PFSK-1 (cell line): ENCODE measurements around the gene SRP9.

Experiments
- FOXP2 ChIP-seq: optimal IDR thresholded peaks from 2 replicates; pipeline ENCODE3; 2011; ENCODE audit warnings: borderline replicate concordance, control low read depth, inconsistent platforms; ENCODE audit not compliant: insufficient read depth; ENCODE audit errors: extremely low read length, extremely low read depth
- POLR2AphosphoS5 ChIP-seq: IDR thresholded peaks from 2 replicates; pipeline ENCODE4 v1.6.1; 2012; ENCODE audit warnings: low read depth, mild to moderate bottlenecking, control low read depth, low read length, moderate library complexity
- REST ChIP-seq, 2 experiments: IDR thresholded peaks; 2 replicates each; pipeline versions ENCODE4 v1.6.1 to v1.8.0; 2011 to 2012; ENCODE audit warnings: low read depth in 2 of 2, low read length in 2 of 2, control low read depth in 1 of 2, inconsistent platforms in 1 of 2, mild to moderate bottlenecking in 1 of 2, moderate library complexity in 1 of 2; ENCODE audit not compliant: insufficient read depth in 1 of 2
- SIN3A ChIP-seq: IDR thresholded peaks from 2 replicates; pipeline ENCODE4 v1.6.1; 2012; ENCODE audit warnings: mild to moderate bottlenecking, low read length, moderate library complexity, borderline replicate concordance; ENCODE audit not compliant: insufficient read depth
- TAF1 ChIP-seq: IDR thresholded peaks from 2 replicates; pipeline ENCODE4 v1.6.1; 2012; ENCODE audit warnings: low read length, control low read depth, borderline replicate concordance; ENCODE audit not compliant: insufficient read depth

- TF ChIP-seq SIN3A (no peak), TAF1 (no peak), POLR2AphosphoS5 (no peak), REST (IDR thresholded peaks at IDR 0.05; ENCODE audit: insufficient read depth in 1 of 2, low read depth in 2 of 2, low read length in 2 of 2) (no peak), FOXP2 (no peak)
Measured at GRCh38 chr1:225745273-225745672, 32.4 kb upstream of the SRP9 start.
